Fibroblast of peridontal ligament (primary cell): Measurements from ENCODE around the gene SLC2A1.
"Not testable (repeated sequence)": the region's sequence is repeated elsewhere in the genome, so short reads cannot be mapped to it uniquely, and the experiment has no call there.

ENCODE experiments used
- DNase-seq: peaks from one replicate; pipeline ENCODE4 v3.0.0-alpha.2; 2010; ENCODE audit errors: extremely low read depth

SLC2A1 gene

DNA sequence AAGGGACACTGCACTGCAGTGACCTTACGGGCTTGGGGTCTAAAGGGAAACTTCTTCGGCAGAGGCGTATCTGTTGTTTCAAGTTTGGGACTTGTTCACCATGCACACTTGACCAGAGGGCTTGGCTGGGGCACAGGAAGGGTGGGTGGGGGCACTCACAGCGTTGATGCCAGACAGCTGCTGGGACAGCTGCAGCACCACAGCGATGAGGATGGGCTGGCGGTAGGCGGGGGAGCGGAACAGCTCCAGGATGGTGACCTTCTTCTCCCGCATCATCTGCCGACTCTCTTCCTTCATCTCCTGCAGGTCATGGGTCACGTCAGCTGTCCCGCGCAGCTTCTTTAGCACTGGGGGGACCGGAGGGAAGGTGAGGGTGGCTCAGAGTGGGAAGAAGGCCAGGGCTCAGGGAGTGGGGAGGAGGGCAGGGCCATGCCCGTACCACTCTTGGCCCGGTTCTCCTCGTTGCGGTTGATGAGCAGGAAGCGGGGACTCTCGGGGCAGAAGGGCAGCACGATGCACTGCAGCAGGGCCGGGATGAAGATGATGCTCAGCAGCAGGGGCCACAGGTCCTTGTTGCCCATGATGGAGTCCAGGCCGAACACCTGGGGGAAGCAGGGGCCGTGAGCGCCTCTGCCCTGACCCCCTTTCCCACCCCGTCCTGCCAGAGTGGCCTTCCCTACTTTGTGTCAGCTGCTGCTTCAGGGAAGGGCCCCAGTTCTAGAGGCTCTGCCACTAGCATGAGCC is 29.1 kb downstream of the SLC2A1 start:
- DNase-seq: no peak

DNA sequence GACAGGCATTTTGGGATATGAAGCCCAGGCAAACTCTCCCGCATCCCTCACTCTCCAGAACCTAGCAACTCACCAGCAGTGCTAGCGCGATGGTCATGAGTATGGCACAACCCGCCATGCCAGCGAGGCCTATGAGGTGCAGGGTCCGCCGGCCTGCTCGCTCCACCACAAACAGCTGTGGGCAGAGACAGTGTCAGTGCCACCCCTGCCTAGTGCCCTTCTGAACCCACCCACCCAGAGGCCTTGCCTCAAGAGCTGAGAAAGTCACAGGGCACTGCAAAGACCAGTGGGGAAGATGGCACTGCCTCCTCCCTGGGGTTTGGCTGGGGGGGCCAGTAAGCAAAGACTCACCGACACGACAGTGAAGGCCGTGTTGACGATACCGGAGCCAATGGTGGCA is 29.8 kb downstream of the SLC2A1 start:
- no peak for DNase-seq

DNA sequence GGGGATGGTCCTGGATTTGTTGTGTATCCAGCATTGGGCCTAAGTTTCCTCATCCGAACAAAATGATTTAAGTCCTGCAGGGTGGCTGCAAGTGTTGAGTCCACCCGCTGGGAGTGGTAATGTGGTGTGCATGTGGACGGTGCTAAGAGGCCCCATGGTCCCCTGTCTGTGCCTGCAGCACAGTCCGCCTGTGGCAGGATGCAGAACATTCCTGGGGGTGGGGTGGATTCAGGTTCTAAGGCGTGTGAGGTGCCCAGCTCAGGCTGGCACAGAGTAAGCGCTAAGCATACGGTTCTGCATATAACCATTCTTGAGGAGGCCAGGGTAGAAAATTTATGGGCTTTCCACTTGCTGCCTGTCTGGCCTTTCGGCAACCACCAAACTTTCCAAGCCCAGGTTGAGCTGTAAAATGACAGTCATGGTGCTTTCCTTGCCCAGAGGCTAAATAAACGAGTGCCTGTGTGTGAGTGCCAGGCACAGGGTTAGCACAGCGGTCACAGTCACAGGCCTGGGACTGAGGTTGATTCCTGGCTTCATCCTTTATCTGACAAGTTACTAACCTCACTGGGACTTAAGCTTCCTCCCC is 30.7 kb downstream of the SLC2A1 start:
- DNase-seq: no peak

DNA sequence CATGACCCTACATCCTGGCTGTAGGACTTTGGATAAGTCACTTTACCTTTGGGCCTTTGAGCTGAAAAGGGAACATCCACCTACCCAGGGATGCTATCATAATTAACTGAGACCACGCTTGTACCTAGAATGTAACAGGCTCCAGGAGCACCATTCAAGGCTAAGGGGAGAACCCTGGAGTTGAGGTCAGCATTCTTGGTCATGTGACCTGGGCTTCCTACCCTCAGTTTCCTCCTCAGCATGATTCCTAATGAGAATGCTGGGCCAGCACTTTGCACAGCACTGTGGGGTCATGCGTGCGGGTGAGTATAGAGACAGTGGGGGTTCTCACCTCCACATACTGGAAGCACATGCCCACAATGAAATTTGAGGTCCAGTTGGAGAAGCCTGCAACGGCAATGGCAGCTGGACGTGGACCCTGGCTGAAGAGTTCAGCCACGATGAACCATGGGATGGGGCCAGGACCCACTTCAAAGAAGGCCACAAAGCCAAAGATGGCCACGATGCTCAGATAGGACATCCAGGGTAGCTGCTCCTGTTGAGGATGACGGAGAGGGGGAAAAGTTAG is 31.3 kb downstream of the SLC2A1 start:
- no peak for DNase-seq

DNA sequence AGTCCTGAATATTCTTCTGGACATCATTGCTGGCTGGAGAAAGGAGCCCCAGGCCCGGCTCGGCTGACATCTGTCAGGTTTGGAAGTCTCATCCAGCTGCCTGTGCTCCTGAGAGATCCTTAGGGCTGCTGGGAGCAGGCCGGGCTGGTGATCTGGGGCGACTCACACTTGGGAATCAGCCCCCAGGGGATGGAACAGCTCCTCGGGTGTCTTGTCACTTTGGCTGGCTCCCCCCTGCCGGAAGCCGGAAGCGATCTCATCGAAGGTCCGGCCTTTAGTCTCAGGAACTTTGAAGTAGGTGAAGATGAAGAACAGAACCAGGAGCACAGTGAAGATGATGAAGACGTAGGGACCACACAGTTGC is 31.8 kb downstream of the SLC2A1 start:
- DNase-seq: no peak

DNA sequence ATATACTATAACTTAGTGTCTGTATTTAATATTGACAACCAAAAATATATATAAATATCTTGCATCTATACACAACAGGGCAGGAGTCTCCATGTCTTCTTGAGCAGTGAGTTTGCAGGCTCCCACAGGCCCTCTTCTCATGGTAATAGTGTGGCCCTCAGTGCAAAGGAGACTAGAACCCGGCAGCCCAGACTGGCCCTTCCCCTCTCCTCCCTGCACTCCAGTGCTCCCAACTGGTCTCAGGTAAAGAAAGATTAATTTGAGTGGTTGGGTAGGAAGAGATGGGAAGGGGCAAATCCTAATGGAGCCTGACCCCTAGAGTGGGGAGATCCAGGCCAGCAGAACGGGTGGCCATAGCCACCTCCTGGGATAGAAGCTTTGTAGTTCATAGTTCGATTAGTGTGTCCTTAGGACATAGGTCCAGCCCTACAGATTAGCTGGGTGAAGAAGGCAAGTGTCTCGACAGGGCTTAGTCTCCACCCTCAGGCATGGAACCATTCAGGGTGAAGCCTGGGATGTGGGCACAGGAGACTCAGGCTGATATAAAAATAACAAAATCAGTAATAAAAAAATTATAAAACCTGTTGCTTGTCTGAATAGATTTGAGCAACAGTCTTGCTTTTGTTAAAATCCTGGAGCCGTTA is 32.3 kb downstream of the SLC2A1 start:
- DNase-seq: no peak

DNA sequence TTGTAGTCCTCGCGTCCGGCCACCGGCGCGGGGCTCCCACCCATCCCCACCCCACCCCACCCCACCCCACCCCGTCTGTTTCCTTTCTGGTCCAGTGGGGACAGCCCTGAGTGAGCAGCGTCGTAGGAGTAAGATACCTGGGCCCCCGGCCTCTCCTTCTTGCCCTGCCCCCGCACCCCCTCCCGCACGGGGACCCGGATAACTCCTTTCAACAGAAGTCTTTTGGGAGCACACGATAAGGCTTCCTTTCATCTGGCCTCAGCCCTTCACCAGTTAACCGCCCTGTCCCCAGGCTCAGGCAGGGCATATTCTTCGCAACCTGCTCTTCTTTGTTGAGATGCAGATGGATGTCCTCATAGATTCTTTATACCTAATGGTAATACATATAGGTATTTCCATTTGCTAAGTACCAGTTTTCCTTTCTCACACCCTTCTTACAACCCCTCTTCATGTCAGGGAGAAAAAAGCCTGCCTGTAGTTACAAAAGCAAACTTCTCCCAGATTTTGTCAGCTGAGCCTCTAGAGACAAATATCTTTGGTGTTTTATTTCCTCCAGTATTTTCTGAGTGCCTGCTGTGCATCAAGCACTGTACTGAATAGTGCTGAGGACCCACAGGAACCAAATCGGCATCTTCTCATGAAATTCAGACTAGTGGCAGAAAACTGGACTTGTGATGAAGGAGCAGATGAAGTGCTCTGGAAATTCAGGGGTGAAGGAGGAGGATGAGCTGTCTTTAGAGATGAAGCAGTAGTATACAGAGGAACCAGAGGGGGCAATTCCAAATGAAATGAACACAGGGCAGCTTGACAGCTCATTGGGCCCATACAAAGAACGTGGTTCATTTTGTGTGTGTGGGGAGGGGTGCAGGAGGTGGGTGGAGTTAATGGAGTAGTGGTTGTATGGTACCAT is 33.6 kb downstream of the SLC2A1 start:
- DNase-seq: no peak

DNA sequence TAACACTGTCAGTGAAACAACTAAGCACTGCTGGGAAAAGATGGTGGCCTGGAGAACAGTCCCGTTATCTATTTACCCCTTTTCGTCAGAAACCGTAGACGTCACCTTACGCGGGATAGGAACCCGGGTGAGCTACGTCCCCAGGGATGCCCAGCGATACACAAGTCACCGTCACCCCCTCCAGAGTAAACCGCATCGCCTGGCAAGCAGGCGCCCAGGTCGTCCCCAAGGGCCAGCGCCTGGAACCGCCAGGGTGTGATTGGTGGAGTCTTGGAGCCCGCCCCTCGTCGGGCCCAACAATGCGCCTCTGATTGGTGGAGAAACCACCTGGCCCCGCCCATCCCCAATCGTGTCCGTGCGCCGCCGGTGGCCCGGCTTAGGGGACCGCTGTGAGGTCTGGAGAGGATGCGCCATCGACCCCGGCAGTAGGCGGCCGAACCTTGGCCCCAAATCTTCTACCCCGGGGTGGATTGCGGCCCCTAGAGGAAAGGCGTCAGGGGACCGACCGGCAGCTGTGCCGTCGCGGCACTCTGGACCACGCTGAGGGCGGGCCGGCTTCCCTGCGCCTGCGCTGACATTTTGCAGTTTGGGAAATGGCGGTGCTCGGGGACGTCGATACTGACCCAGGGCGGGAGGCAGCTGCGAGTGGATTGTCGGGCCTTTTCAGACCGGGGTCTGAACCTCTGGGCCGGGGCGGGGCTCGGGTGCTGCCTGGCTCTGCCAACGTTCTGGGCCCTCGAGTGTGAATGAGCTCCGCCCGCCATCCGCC is 34.4 kb downstream of the SLC2A1 start:
- DNase-seq: peak; percentile 77

DNA sequence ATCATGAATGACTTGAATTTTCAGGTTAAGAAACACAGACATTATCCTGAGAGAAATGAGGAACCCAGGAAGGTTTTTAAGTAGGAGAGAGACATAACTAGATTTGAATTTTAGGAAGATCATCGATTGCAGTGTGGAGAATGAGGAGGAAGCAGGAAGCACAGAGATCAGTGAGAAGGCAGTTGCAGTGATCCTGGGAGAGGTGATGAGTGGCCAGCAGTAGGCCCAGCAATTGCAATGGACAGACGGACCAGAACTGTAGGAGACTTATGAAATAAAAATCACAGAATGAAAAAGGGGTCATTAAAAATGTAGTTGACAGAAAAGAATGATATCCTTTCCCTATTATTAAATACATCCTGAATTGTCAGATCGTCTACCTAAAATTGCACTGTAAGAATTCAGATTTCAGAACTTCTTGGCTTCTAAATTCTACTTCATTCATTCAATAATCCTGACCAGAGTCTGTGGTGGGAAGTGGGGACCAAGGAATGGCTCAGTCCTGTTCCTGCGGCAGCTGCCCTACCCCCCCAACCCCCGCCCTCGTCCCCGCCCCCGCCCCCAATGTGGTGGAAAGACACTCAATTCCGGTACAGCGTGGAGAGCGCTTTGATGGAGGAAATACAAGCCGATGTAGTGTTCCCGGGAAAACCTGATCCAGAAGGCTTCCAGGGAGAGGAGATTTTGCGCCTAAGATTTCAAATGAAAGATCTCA is 35.1 kb downstream of the SLC2A1 start:
- DNase-seq: no peak

DNA sequence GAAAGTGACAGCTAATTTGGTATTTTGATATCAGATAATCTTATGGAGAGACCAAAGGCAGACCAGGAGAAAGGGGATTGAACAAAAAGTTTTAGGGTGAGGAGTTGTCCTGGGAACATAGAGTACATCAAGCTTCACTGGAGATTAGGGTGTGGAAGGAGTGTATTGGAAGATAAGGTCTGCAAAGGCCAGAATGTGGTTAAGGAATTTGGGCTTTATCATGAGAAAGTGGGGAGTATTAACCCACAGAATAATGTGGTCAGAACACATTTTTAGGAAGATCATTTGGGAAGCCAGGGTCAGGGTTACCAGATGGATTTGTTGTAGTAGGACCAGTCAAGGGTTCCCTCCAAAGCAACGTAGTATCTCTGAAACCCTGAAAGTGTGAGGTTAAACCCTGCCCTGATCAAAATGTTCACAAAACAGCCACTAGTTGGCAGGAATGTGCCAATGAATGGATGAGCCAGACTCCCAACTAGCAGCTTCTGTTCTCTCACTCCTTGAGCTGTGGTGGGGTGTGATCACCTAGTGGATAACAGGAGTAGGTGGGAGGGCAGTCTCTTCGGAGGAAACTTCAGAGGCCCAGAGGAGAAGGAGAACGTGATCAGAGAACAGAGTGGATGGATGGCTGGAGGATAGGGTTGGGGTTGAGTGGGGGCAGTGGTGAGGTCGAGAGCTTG is 35.8 kb downstream of the SLC2A1 start:
- DNase-seq: peak; percentile 70

DNA sequence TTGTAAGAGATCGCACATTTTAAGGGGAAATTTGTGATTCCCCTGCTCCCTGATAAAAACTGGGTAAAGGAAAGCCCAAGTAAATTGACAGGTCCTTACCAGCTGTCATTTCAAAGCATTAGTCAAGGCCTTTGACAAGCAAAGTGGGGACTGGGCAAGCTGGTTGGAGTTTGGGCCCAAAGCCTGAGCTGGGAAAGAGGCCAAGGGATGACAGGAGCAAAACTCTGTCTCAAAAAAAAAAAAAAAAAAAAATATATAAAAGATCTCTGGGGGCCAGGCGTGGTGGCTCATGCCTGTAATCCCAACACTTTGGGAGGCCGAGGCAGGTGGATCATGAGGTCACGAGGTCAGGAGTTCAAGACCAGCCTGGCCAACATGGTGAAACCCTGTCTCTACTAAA is 36.9 kb downstream of the SLC2A1 start:
- DNase-seq: no peak

DNA sequence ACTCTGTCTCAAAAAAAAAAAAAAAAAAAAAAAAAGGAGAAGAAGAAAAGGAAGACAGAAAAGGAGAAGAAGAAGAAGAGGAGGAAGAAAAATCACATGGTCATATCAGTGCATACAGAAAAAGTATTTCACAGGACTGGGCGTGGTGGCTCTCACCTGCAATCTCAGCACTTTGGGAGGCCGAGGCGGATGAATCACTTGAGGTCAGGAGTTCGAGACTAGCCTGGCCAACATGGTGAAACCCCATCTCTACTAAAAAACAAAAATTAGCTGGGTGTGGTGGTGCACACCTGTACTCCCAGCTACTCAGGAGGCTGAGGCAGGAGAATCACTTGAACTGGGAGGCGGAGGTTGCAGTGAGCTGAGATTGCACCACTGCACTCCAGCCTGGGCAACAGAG is 39.0 kb downstream of the SLC2A1 start:
- not testable (repeated sequence) for DNase-seq

DNA sequence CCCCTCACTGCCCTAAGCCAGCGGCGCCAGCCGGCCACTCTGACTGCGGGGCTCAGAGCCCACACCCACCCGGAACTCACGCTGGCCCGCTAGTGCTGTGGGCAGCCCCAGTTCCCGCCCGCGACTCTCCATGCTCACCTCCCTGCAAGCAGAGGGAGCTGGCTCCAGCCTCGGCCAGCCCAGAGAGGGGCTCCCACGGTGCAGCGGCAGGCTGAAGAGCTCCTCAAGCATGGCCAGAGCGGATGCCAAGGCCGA is 41.5 kb downstream of the SLC2A1 start:
- no peak for DNase-seq

DNA sequence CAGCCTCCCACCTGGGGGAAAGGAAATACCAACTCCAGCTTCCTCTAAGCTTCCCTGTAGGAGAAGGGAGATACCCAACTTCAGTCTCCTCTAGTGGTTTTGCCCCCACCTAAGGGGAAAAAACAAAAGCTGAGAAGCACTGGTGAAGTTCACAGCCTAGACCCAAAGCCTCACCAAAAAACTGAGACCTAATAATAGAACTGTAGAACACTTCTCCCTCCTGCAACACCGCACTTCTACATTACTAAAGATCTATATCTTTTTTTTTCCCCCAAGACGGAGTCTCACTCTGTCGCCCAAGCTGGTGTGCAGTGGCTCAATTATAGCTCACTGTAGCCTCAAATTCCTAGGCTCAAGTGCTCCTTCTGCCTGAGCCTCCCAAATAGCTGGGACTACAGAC is 43.2 kb downstream of the SLC2A1 start:
- DNase-seq: no peak

DNA sequence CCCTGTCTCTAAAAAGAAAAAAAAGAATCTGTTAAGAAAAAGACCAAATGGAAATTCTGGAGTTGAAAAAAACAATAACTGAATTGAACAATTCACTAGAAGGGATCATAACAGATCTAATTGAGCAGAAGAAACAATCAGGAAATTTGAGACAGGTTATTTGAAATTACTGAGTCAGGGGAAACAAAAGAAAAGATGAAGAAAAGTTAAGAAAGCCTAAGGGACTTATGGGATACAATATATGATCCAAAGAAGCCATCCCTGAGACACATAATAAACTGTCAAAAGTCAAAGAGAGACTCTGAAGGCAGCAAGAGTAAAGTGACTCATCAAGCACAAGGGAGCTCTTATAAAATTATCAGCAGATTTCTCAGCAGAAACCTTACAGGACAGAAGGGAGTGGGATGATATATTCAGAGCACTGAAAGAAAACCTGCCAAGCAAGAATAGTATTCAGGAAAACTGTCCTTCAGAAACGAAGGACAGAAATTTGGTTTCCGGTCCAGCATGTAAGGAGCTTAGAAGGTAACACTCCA is 44.5 kb downstream of the SLC2A1 start:
- no peak for DNase-seq

DNA sequence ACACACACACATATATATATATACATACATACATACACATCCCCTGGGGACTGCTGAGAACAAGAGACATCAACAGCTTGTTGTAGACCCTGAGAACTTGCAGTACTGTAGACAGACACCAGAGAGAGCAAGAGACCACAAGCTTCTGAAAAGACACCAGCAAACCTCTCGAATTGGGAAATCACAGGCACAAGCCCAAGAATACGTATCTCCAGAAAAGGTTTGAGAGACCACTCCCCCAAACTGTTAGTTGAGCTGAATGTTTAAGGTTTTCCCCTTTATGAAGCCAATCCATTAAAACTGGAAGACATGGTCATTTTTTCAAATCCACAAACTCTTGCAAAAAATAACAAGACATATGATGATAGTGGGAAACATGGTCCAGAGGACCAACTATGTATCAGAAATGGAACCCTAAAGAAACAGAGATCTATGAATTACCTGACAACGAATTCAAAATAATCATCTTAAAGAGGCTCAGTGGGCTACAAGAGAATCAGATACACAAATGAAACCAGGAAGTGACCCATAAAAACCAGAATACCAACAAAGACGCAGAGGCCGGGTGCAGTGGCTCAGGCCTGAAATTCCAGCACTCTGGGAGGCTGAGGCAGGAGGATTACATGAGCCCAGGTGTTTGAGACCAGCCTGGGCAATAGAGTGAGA is 45.1 kb downstream of the SLC2A1 start:
- peak; percentile 88 for DNase-seq

DNA sequence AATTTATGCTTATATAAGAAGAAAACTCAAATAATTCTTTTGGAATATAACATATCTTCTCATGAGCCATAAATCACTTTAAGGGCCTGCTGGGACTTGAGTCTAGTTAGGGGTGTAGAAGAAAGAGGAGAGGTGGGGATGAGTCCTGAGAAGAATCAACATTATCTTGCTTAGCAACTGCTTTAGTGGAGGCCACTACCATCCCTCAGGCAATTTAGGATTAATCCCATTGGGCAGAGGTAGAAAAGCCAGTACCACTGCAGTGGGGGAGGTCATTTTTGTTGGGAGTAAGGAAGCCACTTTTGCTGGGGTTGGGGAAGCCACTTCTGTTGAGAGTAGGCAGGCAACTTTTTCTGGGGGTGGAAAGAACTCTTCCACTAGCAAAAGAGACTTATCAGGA is 47.7 kb downstream of the SLC2A1 start:
- DNase-seq: no peak

DNA sequence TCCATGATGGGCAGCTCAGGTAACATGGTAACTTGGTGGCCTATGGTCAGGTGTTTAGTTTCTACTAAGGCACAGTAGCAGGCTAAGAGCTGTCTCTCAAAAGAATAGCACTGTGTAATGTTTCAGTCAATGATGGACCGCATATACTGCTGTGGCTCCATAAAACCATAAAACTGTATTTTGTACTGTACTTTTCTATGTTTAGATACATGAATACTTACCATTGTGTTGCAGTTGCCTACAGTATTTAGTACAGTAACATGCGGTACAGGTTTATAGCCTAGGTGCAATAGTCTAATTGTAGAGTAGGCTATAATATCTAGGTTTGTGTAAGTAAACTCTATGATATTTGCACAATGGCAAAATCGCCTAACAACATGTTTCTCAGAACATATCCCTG is 50.6 kb downstream of the SLC2A1 start:
- DNase-seq: no peak

DNA sequence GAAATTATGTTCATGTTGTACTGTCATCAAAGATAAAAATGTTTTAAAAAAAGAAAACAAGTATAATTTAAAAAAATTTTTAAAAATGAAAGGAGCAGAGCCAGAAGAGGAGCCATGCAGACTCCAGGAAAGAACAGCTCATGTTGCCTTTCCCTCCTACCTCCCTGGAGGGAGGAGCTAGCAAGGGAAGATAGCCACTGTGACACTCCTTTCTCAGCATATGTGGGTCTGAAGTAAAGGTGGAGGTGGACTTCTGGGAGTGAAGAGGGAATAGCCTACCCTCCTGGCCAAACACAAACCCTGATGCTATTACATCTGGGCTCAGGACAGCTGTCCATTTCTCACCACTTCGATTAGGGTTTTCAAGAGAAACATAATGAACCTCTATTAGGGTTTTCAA is 54.2 kb downstream of the SLC2A1 start:
- no peak for DNase-seq
